Endothelial cell of hepatic sinusoid (primary cell): ENCODE results near the gene TUBGCP3.

Experiments used
- in situ Hi-C: cut with HindIII; loops from 2 replicates; pipeline ENCODE4 v1.10.0; 2017; ENCODE audit warnings: low sequenced_read_pairs

The TUBGCP3 gene

GRCh38 chr13:112456138-112457056 is 131.6 kb downstream of the TUBGCP3 start:
- in situ Hi-C loops, result no loop called here

- in situ Hi-C loops, result no loop called here
Measured at GRCh38 chr13:112455476-112456059, 132.4 kb downstream of the TUBGCP3 start.

DNA sequence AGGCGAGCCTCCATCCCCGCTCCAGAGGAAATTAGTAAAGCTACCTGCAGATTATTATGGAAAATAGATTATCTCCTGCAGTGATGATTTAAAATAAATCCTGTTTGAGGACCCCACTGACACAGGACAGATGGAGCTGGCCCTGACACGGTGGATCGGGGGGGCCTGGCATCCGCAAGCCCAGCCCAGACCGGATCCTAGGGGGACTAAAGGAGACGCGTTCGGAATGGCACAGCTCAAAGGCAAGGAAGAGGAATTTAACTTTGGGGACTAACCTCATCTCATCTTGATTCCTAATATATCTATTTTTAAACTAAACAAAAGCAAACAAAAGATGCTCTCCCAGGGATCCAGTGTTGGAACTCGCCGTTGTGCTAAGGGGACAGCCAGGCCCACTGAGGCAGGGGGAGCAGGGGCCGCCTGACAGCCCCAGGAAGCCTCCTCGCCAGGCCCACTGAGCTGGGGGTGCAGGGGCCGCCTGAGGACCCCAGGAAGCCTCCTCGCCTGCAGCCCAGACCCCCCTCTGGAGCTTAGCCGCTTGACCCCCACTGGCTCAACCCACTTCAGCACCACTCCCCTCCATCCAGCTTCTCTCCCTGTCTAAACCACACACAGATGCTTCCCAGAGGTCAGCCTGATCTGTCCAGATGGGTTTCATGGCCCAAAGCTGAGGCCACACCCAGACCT is 133.2 kb downstream of the TUBGCP3 start:
- in situ Hi-C loops, result no loop called here

- in situ Hi-C loops, result no loop called here
Measured at GRCh38 chr13:112453874-112454647, 133.9 kb downstream of the TUBGCP3 start.

- in situ Hi-C loops, result no loop called here
Measured at GRCh38 chr13:112453207-112453829, 134.6 kb downstream of the TUBGCP3 start.

DNA sequence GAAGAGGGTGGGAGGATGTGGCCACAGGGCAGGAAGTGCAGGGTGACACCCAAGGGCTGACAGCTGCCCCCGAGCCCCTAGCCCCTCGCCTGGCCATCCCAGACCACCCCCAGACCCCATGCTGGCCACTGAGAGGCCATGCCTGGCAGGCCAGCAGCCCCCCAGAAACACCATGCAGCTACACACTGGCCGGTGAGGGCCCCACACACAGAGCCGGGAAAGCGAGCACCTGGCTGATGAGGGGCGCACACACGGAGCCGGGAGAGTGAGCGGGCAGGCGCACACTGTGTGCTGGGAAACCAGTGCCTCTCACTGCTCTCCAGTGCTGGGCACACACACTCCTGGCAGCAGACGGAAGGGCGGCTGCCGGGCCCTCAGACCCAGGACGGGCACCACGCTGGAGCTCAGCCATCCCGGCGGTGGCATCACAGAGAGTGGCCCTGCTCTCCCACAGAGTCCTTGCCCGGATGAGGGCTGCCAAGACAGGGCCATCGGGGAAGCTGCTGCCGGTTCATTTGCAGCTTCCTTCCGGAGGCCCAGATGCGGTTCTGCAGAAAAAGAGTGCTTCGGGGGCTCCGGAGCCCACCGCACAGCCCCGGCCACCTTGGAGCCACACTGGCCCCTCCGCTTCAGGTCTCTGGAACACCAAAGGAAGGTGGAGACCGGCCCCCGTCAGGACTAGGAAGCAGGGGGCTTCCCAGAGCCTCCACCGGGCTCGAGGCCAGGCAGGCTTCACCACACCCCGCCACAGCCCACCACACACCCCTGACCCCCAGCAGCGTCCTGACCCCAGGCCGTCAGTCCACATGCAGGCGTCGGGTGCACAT is 135.4 kb downstream of the TUBGCP3 start:
- in situ Hi-C loops, result no loop called here

DNA sequence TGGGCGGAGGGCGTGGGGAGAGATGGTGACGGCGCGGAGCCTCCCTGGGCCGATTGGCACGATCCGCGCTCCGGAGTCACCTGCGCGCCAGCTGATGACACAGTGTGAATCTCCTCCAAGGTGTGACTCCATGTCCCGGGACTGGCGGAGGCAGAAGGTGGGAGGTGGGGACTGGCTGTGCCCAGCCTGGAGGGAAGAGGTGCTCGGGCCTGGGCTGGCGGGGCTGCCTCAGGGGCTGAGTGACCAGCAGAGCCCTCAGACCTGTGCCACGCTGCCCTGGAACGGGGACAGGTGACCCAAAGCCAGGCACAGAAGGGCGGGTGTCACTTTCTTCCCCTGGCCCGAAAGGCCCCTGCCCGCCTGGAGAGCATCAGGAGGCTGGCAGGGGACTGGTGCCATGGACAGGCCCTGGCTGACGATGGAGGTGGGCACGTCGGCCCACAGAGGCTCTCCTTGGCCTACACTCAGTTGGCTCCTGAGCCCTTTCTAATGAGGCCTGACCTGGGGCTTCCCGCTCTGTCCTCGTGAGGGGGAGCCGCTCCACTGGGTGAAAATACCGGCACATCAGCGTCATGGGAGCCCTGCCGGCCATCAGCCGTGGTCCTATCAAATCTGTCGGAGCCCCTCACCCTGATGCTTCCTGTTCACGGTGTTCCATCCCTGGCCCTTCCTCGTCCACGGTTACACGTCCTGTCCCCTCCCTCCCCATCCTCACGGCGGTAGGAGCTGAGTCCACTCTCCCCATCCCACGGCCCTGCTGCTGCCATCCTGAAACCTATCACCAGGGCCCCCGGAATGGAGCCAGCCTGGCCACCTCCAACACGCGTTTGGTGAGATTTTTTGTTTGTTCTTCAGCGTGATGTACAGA is 136.2 kb downstream of the TUBGCP3 start:
- in situ Hi-C loops, result no loop called here

DNA sequence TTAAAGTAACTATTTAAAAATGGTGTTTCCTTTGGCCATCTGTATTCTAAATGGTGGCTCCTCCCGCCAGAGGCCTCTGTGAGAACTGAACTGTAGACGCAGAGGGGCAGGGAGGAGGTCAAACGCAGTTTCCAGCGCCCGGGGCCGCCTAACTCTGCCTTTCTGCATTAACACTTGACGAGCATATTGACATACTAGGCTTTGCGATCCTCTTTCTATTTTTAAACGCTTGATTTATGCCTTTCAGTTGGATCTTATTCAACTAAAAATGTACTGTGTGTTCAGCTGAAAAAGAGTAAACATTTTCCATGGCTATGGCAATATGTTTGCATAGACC is 137.1 kb downstream of the TUBGCP3 start:
- in situ Hi-C loops, result no loop called here

GRCh38 chr13:112450118-112450903 is 137.6 kb downstream of the TUBGCP3 start:
- in situ Hi-C loops, result no loop called here

- in situ Hi-C loops, result no loop called here
Measured at GRCh38 chr13:112449545-112449930, 138.4 kb downstream of the TUBGCP3 start.

GRCh38 chr13:112448621-112449544 is 139.1 kb downstream of the TUBGCP3 start:
- in situ Hi-C loops, result no loop called here

DNA sequence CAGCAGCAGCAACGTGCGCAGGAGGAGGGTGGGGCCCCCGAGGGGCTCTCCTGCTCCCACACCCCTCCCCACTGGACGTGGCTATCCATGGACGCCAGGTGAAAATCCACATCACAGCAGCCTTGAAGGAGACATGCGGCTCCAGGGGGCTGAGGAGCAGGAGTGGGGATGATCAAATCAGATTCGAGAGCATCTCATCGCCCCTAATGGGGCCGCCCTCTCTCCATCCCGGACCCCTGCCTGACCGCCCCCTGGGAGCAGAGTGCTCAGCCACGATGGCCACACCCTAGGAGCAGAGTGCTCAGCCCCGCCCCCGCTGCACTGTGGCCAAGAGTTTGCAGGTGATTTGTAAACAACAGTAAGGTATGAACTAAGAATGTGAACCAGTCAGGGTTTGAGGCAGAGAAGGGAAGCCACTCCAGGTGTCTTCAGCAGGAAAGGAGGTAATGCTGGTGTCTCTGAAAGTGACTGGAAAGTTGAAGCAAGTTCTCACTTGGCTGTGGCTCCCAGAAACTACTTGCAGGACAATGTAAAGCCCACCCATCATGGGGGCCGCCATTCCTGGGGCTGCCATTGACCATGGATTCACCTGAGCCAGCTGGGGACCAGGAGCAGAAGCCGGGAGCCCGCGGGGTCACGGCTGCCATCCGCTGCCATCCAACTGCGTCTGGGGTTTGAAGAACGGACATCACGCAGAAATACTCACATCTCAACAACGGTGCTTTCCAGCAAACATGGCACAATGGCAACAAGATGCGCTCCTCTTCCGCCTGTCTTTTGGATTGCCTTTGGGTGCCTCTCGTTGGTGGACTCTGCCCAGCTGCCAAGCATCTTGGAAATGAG is 140.0 kb downstream of the TUBGCP3 start:
- in situ Hi-C loops, result no loop called here

- in situ Hi-C loops, result no loop called here
Measured at GRCh38 chr13:112447306-112447705, 140.6 kb downstream of the TUBGCP3 start.

DNA sequence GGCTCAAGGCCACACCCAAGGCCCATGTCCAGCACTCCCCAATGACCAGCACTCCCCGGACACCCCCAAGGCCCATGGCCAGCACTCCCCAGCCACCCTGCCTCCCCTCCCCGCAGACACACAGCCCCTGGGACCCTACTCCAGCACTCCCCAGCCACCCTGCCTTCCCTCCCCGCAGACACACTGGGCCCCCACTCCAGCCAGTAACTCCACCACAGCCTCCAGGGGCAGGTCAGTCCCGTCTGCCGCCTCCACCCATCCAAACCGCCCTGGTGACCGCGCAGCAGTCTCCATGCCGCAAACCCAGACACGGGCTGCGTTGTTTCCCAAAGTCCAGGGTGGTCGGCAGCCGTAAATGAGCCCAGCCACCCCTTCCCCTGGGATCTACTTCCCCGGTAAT is 141.1 kb downstream of the TUBGCP3 start:
- in situ Hi-C loops, result no loop called here

GRCh38 chr13:112446347-112446861 is 141.5 kb downstream of the TUBGCP3 start:
- in situ Hi-C loops, result no loop called here
